HEK293 (cell line): ENCODE measurements around the gene MLXIPL.

Source experiments
- ZNF133 ChIP-seq: fragments of 450-650 bp; formaldehyde crosslinking; IDR thresholded peaks from 2 replicates; pipeline ENCODE4 v1.5.1; 2016; ENCODE audit warnings: missing biosample characterization, missing genetic modification characterization
- ZNF138 ChIP-seq: fragments of 450-650 bp; formaldehyde crosslinking; IDR thresholded peaks from 2 replicates; pipeline ENCODE4 v1.5.1; 2016; ENCODE audit warnings: missing biosample characterization, missing genetic modification characterization, borderline replicate concordance
- TF ChIP-seq, protein P1 (sequence below): fragments of 450-650 bp; formaldehyde crosslinking; IDR thresholded peaks from 2 replicates; pipeline ENCODE4 v1.5.1; 2016; ENCODE audit warnings: missing biosample characterization, missing genetic modification characterization

DNA sequence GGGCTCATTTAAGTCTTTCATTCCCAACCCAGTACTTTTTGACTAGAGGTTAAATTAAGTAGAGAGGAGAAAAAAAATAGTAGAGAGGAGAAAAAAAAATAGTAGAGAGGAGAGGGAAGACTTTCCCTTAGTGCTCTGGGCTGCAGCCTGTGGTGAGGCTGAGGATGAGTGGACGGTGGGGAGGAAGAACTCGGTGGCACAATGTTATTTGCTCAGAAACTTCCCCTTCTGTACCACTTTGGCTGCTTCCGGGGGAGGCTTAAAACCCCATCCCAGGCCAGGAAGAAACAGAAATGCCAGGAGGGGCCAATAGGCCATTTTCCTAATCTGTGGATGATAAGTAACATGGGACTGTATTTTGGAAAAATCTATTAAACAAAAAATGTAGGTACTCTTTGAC is 14.6 kb upstream of the MLXIPL start:
- TF ChIP-seq, protein P1, sequence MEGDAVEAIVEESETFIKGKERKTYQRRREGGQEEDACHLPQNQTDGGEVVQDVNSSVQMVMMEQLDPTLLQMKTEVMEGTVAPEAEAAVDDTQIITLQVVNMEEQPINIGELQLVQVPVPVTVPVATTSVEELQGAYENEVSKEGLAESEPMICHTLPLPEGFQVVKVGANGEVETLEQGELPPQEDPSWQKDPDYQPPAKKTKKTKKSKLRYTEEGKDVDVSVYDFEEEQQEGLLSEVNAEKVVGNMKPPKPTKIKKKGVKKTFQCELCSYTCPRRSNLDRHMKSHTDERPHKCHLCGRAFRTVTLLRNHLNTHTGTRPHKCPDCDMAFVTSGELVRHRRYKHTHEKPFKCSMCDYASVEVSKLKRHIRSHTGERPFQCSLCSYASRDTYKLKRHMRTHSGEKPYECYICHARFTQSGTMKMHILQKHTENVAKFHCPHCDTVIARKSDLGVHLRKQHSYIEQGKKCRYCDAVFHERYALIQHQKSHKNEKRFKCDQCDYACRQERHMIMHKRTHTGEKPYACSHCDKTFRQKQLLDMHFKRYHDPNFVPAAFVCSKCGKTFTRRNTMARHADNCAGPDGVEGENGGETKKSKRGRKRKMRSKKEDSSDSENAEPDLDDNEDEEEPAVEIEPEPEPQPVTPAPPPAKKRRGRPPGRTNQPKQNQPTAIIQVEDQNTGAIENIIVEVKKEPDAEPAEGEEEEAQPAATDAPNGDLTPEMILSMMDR (tag by site-specific recombination) = no peak
- no peak for TF ChIP-seq ZNF138
- no peak for TF ChIP-seq ZNF133
